DMS153 treated with DMSO at 0.1 percent for 48 hours (cell line): ENCODE results near the gene S1PR2.
"Not testable (repeated sequence)": the region's sequence is repeated elsewhere in the genome, so short reads cannot be mapped to it uniquely, and the experiment has no call there.

ENCODE experiments used
- DNase-seq: peaks from one replicate; lab custom pipeline; 2025; ENCODE audit not compliant: unreplicated experiment; lab: John Stamatoyannopoulos, UW

Gene S1PR2

DNA sequence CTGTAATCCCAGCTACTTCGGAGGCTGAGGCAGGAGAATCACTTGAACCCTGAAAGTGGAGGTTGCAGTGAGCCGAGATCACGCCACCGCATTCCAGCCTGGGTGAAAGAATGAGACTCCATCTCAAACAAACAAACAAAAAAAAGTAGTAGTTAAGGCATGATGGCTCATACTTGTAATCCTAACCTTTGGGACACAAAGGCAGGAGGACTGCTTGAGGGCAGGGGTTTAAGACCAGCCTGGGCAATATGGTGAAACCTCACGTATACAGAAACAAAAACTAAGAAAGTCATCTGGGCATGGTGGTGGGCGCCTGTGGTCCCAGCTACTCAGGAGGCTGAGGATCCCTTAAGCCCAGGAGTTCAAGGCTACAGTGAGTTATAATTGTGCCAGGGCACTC, 38.2 kb downstream of the S1PR2 start:
- DNase-seq, result no peak

DNA sequence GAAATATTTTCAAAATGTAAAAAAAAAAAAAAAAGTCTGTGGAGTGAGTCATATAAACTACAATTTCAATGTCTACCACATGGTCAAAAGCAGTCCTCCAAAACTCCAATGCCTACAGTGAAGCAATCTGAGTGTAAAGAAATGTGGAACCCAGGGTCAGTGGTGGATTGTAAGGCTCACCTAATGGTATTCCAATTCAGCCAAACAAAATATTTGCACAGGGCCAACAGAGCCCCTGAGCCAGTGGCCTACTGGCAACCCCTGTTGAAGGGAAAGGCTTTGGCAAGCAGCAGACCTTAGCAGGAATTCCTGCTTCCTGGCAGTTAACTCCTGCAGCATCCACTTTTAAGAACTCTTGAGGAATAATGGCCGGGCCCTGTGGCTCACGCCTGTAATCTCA, 39.8 kb downstream of the S1PR2 start:
- no peak for DNase-seq

DNA sequence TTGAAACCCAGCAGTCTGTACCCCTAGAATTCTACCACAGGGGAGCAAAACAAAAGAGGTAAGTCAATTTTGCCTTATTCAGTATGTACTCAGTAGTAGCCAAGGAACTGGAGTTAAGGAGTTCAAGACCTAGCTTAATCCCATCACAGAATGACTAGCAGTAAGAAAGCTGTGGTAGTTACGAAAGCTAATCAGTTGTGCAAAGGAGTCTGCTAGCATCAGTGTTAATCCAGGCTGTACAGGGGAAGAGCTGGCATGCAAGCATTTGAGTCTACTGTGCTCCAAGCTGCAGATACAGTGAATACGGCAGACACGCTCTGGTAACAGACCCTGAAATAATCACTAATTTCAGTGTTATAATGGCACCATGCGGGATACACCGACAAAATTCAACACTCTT, 41.1 kb downstream of the S1PR2 start:
- no peak for DNase-seq

DNA sequence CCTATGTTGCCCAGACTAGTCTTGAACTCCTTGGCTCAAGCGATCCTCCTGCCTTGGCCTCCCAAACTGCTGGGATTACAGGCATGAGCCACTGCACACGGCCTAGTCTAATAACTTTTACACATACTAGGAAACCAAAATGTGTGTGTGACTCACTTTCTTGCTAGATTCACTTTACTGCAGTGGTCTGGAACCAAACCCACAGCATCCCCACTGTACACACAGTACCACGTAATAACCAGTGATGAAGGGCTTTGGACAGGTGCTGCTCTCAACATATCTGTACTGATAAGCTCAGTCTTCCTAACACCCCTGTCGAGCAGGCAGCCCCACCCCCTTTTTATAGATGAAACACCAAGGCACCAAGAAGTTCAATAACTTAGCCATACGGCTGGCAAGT, 41.5 kb downstream of the S1PR2 start:
- no peak for DNase-seq

DNA sequence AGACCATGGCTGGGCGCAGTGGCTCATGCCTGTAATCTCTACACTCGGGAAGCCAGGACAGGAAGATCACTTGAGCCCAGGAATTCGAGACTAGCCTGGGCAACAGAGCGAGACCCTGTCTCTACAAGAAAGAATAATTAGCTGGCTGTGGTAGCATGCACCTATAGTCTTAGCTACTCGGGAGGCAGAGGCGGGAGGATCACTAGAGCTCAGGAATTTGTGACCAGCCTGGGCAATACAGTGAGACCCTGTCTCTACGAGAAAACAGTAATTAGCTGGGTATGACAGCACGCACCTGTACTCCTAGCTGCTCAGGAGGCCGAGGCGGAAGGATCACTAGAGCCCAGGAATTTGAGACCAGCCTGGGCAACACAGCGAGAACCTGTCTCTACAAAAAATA, 43.8 kb downstream of the S1PR2 start:
- no peak for DNase-seq

DNA sequence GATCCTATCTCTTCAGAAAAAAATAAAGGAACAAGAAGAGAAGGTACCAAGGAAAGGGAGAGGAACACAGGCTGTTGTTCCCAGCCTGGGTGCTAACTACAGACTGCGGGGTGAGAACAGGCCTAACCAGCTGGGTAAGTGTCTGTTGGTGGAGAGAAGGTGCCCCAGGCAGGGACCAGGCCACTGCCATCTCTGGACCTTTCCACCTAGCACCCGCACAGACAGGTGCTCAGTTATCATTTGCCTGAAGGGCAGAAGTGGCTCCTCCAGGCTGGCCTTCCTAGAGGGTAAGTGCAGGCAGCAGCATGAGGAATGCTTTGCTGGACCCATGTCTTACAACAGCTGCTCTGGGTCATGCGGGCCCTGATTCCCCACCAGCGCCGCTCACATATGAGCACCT, 46.5 kb downstream of the S1PR2 start:
- no peak for DNase-seq

DNA sequence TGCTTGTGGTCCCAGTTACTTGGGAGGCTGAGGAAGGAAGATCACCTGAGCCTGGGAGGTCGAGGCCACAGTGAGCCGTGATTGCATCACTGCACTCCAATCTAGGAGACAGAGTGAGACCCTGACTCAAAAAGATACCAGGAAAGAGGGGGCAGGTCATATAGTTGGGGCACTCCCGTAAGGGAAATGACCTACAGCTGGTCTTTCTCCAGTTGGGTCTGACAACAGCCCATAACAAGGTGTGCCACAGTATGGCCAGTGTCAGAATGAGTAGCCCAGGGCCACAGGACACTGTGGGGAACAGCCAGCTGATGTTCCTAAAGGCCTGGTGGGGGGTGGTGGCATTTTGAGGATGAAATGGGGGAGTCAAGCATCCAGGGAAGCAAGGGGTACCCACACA, 47.2 kb downstream of the S1PR2 start:
- DNase-seq, result no peak

DNA sequence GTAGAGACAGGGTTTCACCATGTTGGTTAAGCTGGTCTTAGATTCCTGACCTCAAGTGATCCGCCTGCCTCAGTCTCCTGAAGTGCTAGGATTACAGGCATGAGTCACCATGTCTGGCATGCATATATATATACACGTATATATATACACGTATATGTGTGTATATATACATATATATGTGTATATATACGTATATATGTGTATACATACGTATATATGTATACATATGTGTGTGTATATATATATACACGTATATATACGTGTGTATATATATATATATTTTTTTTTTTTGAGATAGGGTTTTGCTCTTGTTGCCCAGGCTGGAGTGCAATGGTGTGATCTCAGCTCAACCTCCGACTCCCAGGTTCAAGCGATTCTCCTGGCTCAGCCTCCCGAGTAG, 48.3 kb downstream of the S1PR2 start:
- no peak for DNase-seq

DNA sequence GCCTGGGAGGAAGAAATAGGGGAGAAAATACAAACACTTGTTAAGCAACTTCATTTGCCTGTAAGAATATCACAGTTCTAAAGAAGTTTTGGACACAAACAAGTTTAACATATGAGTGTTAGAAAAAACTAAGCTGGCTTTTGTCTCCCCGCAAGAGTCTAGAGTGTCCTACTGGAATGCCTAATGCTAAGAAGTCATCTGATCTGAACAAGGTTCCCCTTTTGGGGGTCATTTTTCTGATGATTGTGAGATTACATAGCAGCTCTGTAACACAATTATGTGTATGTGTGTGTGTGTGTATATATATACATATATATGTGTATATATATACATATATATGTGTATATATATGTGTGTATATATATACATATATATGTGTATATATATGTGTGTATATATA, 49.1 kb downstream of the S1PR2 start:
- no peak for DNase-seq

DNA sequence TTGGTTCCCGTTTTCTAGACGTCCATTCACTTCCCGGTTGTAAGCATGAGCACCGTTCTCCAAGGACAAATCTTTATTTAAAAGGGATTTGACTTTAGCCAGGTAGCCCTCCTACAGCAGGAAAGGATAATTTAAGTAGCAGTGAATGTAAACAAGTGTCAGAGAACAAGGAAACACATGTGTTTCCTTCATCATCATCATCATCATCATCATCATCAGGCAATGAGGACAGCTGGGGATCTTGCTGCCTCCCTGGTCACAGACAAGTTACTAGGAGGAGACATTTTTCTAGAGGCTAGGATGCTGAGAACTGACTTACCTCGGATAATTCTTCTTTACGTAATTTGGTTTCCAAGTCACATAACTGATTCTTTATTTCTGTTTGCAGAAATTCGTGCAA, 50.7 kb downstream of the S1PR2 start:
- DNase-seq, result no peak

DNA sequence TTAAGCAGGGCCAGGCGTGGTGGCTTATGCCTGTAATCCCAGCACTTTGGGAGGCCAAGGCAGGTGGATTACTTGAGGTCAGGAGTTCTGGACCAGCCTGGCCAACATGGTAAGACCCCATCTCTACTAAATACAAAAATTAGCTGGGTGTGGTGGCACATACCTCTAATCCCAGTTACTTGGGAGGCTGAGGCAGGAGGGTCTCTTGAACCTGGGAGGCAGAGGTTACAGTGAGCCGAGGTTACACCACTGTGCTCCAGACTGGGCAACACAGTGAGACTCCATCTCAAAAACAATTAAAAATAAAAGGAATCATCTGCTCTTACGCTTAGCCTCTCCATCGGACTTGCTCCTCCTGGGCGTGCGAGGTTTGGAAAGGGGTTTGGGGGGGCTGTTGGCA, 51.1 kb downstream of the S1PR2 start:
- not testable (repeated sequence) for DNase-seq

DNA sequence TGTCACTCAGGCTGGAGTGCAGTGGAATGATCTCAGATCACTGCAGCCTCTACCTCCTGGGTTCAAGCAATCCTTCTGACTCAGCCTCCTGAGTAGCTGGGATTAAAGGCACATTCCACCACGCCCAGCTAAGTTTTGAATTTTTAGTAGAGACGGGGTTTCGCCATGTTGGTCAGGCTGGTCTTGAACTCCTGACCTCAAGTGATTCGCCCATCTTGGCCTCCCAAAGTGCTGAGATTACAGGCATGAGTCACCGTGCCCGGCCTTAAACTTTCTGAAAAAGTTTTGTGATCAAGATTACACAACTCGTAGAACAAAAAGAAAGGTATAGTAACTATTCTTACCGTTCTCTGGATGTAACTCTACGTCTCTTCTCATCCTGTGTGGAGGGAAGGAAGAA, 57.6 kb downstream of the S1PR2 start:
- DNase-seq, result no peak
